PFSK-1 (cell line): ENCODE measurements around the gene SORL1-AS1.

Experiments used
- POLR2AphosphoS5 ChIP-seq: IDR thresholded peaks from 2 replicates; pipeline ENCODE4 v1.6.1; 2012; ENCODE audit warnings: low read depth, mild to moderate bottlenecking, control low read depth, low read length, moderate library complexity
- SIN3A ChIP-seq: IDR thresholded peaks from 2 replicates; pipeline ENCODE4 v1.6.1; 2012; ENCODE audit warnings: mild to moderate bottlenecking, low read length, moderate library complexity, borderline replicate concordance; ENCODE audit not compliant: insufficient read depth
- TAF1 ChIP-seq: IDR thresholded peaks from 2 replicates; pipeline ENCODE4 v1.6.1; 2012; ENCODE audit warnings: low read length, control low read depth, borderline replicate concordance; ENCODE audit not compliant: insufficient read depth
- TF ChIP-seq, protein P1 (sequence below), 2 experiments: IDR thresholded peaks; 2 replicates each; pipeline versions ENCODE4 v1.6.1 to v1.8.0; 2011 to 2012; ENCODE audit warnings: low read depth in 2 of 2, low read length in 2 of 2, control low read depth in 1 of 2, inconsistent platforms in 1 of 2, mild to moderate bottlenecking in 1 of 2, moderate library complexity in 1 of 2; ENCODE audit not compliant: insufficient read depth in 1 of 2

DNA sequence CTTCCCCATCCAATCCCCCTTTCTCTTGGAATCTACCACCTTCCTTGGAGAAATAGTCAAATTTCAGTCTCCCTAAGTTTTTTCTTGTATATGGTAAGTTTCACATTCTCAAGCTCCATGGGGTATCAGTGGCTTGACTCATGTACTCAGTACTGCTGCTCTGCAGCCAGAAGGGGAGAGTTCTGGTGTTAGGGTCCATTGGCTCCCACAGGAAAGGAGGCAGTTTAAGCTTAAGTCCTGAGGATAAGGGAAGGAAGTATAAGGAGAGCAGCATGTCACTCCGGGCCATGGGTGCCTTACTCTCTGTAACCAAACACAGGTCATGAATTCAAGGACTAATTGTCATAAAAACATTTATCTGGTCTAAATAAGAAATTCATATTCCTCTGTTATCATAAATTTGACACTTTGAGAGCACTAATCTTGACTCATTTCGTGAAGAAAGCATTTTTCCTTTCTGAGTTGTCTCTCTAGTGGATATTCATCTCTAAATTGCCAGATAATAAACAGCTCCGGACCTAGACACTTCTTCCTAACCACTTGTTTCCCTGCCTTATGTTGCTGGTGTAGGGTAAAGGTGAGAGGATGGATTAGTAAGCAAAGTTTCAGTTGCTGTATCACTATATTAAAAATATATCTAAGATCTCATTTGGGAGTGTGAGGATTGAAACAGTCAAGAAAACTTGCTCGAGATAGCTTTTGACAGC lies 20.8 kb downstream of the SORL1-AS1 start:
- TF ChIP-seq POLR2AphosphoS5, result no peak
- no peak for TF ChIP-seq SIN3A
- no peak for TF ChIP-seq TAF1
- TF ChIP-seq, protein P1, sequence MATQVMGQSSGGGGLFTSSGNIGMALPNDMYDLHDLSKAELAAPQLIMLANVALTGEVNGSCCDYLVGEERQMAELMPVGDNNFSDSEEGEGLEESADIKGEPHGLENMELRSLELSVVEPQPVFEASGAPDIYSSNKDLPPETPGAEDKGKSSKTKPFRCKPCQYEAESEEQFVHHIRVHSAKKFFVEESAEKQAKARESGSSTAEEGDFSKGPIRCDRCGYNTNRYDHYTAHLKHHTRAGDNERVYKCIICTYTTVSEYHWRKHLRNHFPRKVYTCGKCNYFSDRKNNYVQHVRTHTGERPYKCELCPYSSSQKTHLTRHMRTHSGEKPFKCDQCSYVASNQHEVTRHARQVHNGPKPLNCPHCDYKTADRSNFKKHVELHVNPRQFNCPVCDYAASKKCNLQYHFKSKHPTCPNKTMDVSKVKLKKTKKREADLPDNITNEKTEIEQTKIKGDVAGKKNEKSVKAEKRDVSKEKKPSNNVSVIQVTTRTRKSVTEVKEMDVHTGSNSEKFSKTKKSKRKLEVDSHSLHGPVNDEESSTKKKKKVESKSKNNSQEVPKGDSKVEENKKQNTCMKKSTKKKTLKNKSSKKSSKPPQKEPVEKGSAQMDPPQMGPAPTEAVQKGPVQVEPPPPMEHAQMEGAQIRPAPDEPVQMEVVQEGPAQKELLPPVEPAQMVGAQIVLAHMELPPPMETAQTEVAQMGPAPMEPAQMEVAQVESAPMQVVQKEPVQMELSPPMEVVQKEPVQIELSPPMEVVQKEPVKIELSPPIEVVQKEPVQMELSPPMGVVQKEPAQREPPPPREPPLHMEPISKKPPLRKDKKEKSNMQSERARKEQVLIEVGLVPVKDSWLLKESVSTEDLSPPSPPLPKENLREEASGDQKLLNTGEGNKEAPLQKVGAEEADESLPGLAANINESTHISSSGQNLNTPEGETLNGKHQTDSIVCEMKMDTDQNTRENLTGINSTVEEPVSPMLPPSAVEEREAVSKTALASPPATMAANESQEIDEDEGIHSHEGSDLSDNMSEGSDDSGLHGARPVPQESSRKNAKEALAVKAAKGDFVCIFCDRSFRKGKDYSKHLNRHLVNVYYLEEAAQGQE (IDR thresholded peaks at IDR 0.05; ENCODE audit: insufficient read depth in 1 of 2, low read depth in 2 of 2, low read length in 2 of 2), result no peak
